GM03348 (cell line): Measurements from ENCODE around the gene ACP2.
"Not testable (repeated sequence)": the region's sequence is repeated elsewhere in the genome, so short reads cannot be mapped to it uniquely, and the experiment has no call there.

Experiments used
- DNase-seq: peaks from one replicate; pipeline ENCODE4 v3.0.0; 2012; ENCODE audit warnings: low spot score

ACP2 gene

GRCh38 chr11:47198161-47198560, 50.5 kb downstream of the ACP2 start:
- not testable (repeated sequence) for DNase-seq

DNA sequence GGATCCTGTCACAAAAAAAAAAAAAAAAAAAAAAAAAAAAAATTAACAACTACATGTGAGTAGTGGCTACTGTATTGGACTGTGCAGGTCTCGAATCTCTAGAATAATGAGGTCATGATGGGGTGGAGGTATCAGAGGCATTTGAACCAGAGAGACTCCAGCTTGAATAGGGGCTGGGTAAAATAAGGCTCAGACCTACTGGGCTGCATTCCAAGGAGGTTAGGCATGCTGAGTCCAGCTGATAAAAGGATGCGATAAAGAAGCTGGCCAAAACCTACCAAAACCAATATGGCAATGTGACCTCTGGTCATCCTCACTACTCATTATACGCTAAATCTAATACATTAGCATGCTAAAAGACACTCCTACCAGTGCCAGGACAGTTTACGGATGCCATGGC, 56.5 kb downstream of the ACP2 start:
- DNase-seq: no peak

- DNase-seq: not testable (repeated sequence)
Observed at GRCh38 chr11:47191137-47191536, 57.5 kb downstream of the ACP2 start.
